Measurements from ENCODE around the gene HCFC1.

- TF ChIP-seq CTCF (IDR thresholded peaks at IDR 0.05) = no peak
- TF ChIP-seq POLR2A (IDR thresholded peaks at IDR 0.05) = no peak
Observed at GRCh38 chrX:153909024-153909979, 62.3 kb downstream of the HCFC1 start.

All from right lobe of liver (tissue), 4 donors.